SH-SY5Y (cell line): ENCODE results near the gene CHST14.

Source experiments
- GATA2 ChIP-seq: IDR thresholded peaks from 2 replicates; pipeline ENCODE4 v1.6.1; 2011; ENCODE audit warnings: mild to moderate bottlenecking, low read depth, low read length
- GATA3 ChIP-seq: IDR thresholded peaks from 2 replicates; pipeline ENCODE4 v1.6.1; 2011; ENCODE audit warnings: low read depth, mild to moderate bottlenecking, low read length, moderate library complexity

- no peak for TF ChIP-seq GATA2
- TF ChIP-seq GATA3, result no peak
Observed at GRCh38 chr15:40481341-40482074, 10.7 kb downstream of the CHST14 start.
